Ammon's horn (tissue), 1 donor: ENCODE data around the gene PNPLA3.

Experiments
- DNase-seq: peaks from one replicate; pipeline ENCODE4 v3.0.0-alpha.2; 2016; ENCODE audit warnings: low spot score

Gene PNPLA3

DNA sequence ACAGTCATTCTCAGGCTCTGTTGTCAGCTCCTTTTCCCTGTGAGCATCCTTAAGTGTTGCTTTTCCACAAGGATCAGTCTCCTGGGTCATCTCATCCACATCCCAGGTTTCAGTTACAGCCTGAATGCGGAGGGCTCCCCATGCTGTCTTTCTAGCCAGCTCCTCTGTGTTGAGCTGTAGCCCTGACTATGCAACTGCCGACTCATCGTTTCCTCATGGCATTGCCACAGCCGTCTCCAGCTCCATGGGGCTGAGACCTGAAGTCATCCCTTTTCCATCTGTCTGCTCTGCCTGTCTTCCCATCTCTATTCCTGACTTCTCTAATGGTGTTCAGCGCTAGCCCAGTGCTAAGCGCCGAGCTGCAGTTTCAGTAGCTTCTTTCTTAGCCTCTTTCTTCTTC, 43.5 kb downstream of the PNPLA3 start:
- no peak for DNase-seq

DNA sequence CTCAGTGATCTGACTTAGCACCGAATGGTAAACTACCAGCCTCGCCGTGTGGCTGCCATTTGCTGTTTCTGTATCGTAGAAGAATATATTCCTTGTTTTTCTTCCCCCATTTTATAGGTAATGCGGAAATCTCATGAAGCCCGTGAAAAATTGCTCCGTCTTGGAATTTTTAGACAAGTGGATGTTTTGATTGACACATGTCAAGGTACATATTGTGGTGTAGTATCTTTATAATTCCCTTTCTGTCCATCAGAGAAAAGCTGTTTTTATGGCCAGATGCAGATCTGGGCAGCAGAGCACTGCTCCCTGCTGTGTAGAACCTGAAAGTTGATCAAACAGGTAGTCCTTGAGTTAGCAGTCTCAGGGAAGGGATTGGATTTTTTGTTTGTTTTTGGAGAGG, 45.0 kb downstream of the PNPLA3 start:
- no peak for DNase-seq

DNA sequence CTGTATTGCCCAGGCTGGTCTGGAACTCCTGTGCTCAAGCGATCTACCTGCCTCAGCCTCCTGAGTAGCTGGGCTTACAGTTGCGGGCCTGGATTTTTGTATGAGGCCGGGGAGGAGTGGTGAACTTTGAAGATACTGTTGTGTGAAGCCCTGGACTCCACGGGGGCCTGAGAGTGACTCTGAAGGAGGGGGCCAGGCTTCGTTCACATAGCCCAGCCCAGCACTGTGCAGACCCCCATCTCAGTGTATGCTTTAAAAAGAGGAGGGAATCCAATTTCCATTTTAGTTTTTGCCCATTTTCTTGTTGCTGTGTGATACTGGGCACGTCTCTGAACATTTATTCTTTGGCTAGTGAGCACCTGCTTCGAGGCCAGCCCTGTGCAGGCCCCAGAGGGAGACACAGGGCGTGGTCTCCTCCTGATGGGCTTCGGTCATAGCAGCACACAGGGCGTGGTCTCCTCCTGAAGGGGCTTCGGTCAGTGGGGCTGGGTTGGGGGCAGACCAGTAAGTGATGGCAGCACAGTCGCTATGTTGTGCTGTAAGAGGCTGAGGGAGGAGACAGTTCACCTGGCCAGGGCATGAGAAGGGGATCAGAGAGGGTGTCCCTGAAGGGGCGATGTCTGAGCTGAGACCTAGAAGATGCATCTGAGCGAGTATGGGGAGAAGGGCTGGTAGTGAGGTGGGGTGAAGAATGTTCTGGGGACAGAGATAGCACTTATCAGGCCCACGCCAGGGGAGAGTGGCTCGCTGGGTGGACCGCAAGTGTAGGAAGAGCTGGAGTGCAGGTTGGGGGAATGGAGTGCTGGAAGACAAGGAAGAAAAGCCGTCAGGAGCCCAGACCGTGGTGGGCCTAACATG, 45.6 kb downstream of the PNPLA3 start:
- no peak for DNase-seq

GRCh38 chr22:43969989-43970755, 46.6 kb downstream of the PNPLA3 start:
- DNase-seq: no peak

DNA sequence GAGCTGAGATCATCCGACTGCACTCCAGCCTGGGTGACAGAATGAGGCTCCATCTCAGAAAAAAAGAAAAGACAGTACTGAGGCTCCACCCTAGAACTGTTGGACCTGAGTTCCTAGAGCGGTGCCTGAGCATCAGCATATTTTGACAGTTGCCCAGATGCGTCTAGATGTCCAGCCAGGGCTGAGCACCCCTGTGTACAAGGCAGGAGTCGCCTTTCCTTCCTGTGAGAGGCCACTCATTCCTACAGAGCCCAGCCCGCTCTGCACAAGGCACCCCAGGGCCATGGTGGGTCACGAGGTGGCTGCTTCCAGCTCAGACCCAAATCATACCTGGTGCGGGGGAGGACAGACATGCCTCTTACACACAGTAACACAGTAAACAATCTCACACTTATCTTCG, 47.5 kb downstream of the PNPLA3 start:
- DNase-seq: no peak

DNA sequence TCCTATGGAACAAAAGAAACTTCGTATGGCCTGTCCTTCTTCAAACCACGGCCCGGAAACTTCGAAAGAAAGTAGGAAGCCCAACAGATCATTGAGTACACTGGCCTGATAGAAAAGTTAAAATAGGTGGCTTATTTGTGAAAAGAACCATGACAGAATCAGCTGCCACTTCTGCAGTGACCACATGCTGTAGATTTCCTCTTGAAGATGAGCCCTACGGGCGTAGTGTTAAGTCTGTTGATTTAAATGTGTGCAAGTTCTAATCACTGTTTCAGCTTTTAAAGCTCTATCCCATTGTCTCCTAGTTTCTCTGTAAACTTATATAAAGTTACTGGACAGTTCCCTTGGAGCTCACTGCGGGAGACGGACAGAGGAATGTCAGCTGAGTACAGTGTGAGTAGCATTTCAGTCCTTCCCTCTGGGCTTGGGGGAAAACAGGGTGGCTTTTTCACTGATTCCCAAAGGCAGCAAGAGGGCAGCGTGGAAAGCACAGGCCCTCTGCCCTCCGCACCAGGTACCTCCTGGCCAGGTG, 49.4 kb downstream of the PNPLA3 start:
- no peak for DNase-seq

DNA sequence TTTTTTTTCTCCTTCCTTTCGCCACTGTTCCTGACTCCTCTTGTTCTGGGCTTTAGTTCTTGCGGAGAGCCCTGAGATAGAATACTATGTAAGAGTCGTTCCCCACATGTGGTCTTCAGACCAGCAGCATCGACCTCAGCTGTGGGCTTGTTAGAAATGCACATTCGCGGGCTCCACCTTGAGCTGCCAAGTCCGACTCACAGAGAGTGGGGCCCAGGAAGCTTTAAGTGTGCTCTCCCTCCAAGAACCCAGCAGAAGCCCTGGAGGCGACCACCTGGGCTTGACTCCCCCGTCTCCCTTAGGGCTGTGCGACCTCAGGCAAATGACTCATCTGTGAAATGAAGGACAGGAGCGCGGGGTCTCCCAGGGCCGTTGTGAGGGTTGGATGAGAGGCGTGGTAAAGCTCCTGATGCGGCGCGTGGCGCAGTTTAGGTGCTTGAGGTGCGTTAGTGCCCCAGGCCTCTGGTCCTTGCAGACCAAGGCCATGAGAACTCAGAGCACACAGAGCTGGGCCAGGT, 50.5 kb downstream of the PNPLA3 start:
- no peak for DNase-seq

GRCh38 chr22:43975041-43975440, 51.4 kb downstream of the PNPLA3 start:
- DNase-seq: no peak

- DNase-seq: no peak
Observed at GRCh38 chr22:43976861-43977795, 53.5 kb downstream of the PNPLA3 start.

DNA sequence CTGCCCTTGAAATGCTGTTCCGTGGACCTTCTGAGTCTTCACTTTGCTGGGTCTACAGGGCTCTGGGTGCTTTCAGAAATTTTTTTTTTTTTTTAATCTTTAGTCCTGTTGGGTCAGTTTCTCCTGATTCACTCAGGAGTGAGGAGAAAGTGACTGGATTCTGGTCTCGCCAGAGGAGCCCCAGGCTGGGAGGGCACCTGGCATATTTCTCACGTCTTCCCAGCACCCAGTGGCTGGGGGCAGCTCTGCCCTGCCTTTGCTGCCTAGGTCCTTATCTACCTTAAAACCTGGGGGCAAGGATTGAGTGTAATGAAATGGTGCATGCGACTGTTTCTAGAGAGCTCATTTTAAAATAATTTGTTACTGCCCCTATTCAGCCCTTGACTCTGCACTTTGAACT, 55.0 kb downstream of the PNPLA3 start:
- no peak for DNase-seq

GRCh38 chr22:43980579-43980978, 57.0 kb downstream of the PNPLA3 start:
- no peak for DNase-seq

- no peak for DNase-seq
Observed at GRCh38 chr22:43980996-43981395, 57.4 kb downstream of the PNPLA3 start.

GRCh38 chr22:43983808-43984207, 60.2 kb downstream of the PNPLA3 start:
- no peak for DNase-seq

DNA sequence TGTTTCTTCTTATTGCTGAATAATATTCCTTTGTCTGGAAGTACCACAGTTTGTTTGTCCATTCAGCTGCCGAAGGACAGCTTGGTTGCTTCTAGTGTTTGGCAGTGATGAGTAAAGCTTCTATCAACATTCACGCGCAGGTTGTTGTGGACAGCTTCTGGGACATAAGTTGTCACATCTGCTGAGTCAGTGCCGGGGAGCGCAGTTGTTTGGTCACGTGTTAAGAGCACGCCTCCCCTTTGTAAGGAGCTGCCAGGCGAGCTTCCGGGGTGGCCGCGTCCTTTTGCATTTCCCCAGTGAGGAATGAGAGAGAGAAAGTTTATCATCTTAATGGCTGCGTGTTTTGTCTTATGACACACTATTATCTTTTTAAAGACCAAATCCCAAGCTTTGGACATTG, 61.9 kb downstream of the PNPLA3 start:
- DNase-seq: peak; percentile 77

DNA sequence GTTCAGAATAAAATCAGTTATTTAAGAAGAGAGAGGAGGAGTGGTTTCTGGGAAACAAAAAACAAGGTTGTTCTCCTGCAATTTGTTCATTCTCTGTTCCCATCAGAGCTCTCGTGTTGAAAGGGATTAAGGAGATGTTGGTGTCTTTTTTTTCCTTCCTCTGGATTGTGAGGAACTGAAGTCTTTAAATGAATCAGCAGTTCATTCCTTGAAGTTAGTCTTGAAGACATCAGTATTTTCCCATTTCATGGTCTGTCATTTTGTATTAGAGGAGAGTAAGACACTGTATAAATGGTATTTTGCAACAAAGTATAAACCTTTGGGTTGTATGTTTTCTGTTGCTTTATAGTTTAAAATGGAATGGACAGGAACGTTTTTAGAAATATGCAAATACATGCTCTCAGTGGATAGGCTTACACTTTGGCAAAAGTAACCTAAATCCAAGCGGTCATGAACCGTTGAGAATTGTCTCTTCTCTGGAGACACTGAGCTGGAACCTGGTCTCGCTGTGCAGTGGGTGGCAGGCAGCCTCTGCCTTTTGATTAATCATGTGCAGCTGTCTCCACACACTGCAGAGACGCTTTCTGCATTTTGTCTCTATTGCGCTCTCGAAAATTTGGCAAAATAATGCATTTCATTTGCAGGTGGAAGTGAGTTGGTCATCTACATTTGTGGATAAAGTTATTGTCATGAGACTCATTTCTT, 64.7 kb downstream of the PNPLA3 start:
- no peak for DNase-seq

GRCh38 chr22:43988960-43989359, 65.4 kb downstream of the PNPLA3 start:
- no peak for DNase-seq

DNA sequence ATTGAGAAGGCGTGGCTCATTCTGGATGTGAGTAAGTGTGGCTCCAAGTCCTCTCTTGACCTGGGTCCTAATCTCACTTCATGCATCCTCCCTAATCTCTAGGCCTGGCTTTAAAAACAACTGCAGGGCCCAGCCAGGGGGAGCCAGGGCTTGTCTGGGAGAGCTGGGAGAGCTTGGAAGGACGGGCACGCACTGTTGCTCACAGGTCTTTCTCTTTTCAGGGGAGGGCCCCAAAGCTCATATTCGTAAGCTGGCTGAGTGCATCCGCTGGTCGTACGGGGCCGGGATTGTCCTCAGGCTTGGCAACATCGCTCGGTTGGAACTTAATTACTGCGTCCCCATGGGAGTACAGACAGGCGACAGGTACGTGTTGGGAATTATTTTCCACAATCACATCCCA, 66.4 kb downstream of the PNPLA3 start:
- DNase-seq: no peak

DNA sequence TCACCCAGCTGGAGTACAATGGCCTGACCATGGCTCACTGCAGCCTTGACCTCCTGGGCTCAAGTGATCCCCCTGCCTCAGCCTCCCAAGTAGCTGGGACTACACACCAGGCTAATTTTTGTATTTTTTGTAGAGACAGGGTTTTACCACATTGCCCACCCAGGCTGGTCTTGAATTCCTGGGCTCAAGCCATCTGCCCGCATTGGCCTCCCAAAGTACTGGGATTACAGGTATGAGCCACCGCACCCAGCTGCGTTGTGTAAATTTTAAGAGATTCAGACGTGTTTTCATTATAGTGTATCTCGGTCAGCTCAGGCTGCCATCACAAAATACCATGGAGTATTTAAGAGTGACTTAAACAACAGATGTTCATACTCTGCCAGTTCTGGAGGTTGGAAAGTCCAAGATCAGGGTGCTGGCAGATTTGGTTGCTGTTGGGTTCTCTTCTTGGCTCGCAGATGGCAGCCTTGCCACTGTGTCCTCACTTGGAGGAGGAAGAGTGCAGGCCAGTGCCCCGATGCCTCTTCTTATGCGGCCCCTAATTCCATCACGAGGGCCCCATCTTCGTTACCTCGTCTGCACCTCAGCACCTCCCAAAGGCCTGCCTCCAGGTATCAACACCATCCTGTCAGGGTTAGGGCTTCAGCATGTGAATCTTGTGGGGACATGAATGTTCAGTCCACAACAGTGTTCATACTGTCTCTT, 67.9 kb downstream of the PNPLA3 start:
- DNase-seq: no peak

GRCh38 chr22:43992331-43992821, 68.8 kb downstream of the PNPLA3 start:
- DNase-seq: no peak

- DNase-seq: peak; percentile 67
Observed at GRCh38 chr22:43993072-43993760, 69.6 kb downstream of the PNPLA3 start.
